Peyer's patch (tissue), 4 donors: ENCODE data around the gene COL4A5. TPM values are rescaled to one million over a fixed set of nuclear protein-coding genes. Genes with fewer than 3 reads are reported as not detected.

ENCODE experiments used
- DNase-seq, 3 donors: peaks; one replicate each; pipeline ENCODE4 v3.0.0-alpha.2; 2017 to 2019
- H3K27ac ChIP-seq, 4 donors: fragments of 200-600 bp; sonication (generic); one replicate each; pipeline ENCODE4 v1.5.1; 2016 to 2019
- H3K27me3 ChIP-seq, 2 donors: fragments of 200-600 bp; sonication (generic); one replicate each; pipeline ENCODE4 v1.5.1; 2019
- H3K36me3 ChIP-seq, 3 donors: fragments of 200-600 bp; sonication (generic); one replicate each; pipeline ENCODE4 v1.5.1; 2016 to 2019
- H3K4me1 ChIP-seq, 4 donors: fragments of 200-600 bp; sonication (generic); one replicate each; pipeline ENCODE4 v1.5.1; 2016 to 2019
- H3K4me3 ChIP-seq, 4 donors: fragments of 200-600 bp; sonication (generic); 1 replicate in 3 of 4; 2 replicates in 1 of 4; pipeline ENCODE4 v1.5.1; 2016 to 2019; ENCODE audit warnings: mild to moderate bottlenecking in 1 of 4
- H3K9me3 ChIP-seq, 4 donors: fragments of 200-600 bp; sonication (generic); one replicate each; pipeline ENCODE4 v1.5.1; 2016 to 2019; ENCODE audit warnings: mild to moderate bottlenecking in 1 of 4
- CTCF ChIP-seq, 6 experiments: fragments of 450-650 bp in 4 of 6; fragments of 200-600 bp in 2 of 6; sonication (generic) in 1 of 6; IDR thresholded peaks; one replicate each; pipeline ENCODE4 v1.5.1; 2017 to 2019; ENCODE audit warnings: antibody characterized with exemption in 6 of 6, mild to moderate bottlenecking in 3 of 6, moderate library complexity in 1 of 6
- POLR2A ChIP-seq, 2 donors: fragments of 450-650 bp; IDR thresholded peaks; one replicate each; pipeline ENCODE4 v1.5.1; 2017; ENCODE audit warnings: antibody characterized with exemption in 2 of 2, mild to moderate bottlenecking in 2 of 2, moderate library complexity in 2 of 2
- small RNA-seq, 2 donors: library from RNA; depleted of rRNA; stranded (forward); fragments of <200 nt; gene quantifications; one replicate each; pipeline ENCODE3, GENCODE V24; 2016
- total RNA-seq, 4 donors: library from RNA; depleted of rRNA; stranded (reverse); fragments of >200 nt; gene quantifications; one replicate each; pipeline ENCODE4 v1.1.0, GENCODE V29; 2016

Gene COL4A5
- total RNA-seq, 4 donors from 2014 or later: 1.2 to 18.2 (median 8.1) TPM

- no peaks in the 10 kb centered on the region for H3K27me3 ChIP-seq
- H3K36me3 ChIP-seq: no peaks in the 10 kb centered on the region
- H3K27ac ChIP-seq: no peak overlapping the region
- peak in 1 of 3 donors; percentile 33 for DNase-seq
- TF ChIP-seq POLR2A (IDR thresholded peaks at IDR 0.05): no peak
- TF ChIP-seq CTCF (IDR thresholded peaks at IDR 0.05): no peak
- H3K4me3 ChIP-seq: peak overlapping the region in 3 of 4 donors; percentile 6 to 40 (median 29)
- peaks cover 0 to 4% (median 0%) of the 10 kb centered on the region in 4 donors for H3K4me1 ChIP-seq
- H3K9me3 ChIP-seq: no peaks in the 10 kb centered on the region
Measured at GRCh38 chrX:108735679-108736508, 296.3 kb downstream of the COL4A5 start.

- H3K4me1 ChIP-seq: peaks cover 0 to 4% (median 0%) of the 10 kb centered on the region in 4 donors
- no peak within 1 kb of the TSS for H3K27ac ChIP-seq
- H3K27me3 ChIP-seq: no peaks in the 10 kb centered on the region
- H3K36me3 ChIP-seq: no peaks in the 10 kb centered on the region
- H3K9me3 ChIP-seq: no peaks in the 10 kb centered on the region
- DNase-seq: no peak
- TF ChIP-seq POLR2A (IDR thresholded peaks at IDR 0.05): no peak
- peak within 1 kb of the TSS in 3 of 4 donors; percentile 6 to 40 (median 29) for H3K4me3 ChIP-seq
Measured at GRCh38 chrX:108736509-108737479, 297.2 kb downstream of the COL4A5 start, which contains the start of gene IRS4. Gene IRS4, minus strand, starts transcription at chrX:108736563.

GRCh38 chrX:108737754-108738153 lies 298.1 kb downstream of the COL4A5 start:
- TF ChIP-seq POLR2A (IDR thresholded peaks at IDR 0.05) (no peak), CTCF (IDR thresholded peaks at IDR 0.05) (no peak)
- H3K4me1 ChIP-seq: peaks cover 0 to 4% (median 0%) of the 10 kb centered on the region in 4 donors
- no peaks in the 10 kb centered on the region for H3K36me3 ChIP-seq
- no peaks in the 10 kb centered on the region for H3K9me3 ChIP-seq
- no peak overlapping the region for H3K4me3 ChIP-seq
- no peaks in the 10 kb centered on the region for H3K27me3 ChIP-seq
- H3K27ac ChIP-seq: no peak overlapping the region
- DNase-seq: no peak

GRCh38 chrX:108740299-108740774 lies 300.7 kb downstream of the COL4A5 start:
- Histone ChIP-seq H3K4me3 (no peak overlapping the region), H3K9me3 (no peaks in the 10 kb centered on the region), H3K27ac (no peak overlapping the region), H3K27me3 (no peaks in the 10 kb centered on the region), H3K36me3 (no peaks in the 10 kb centered on the region), H3K4me1 (peaks cover 0 to 4% (median 0%) of the 10 kb centered on the region in 4 donors)
- TF ChIP-seq POLR2A (IDR thresholded peaks at IDR 0.05) (no peak), CTCF (IDR thresholded peaks at IDR 0.05) (no peak)
- DNase-seq: no peak

Small RNA genes lying within 50 kb of the gene (small RNA-seq; reads per million reads assigned to genes)
- gene RF00019: 0 reads per million in 2 donors

Other genes starting within 250 kb of the COL4A5 start
- 1 to 10 TPM in 1 of 4 donors, under 1 TPM in 3; 0.18 to 2.4 (median 0.89) TPM for gene COL4A6, start 1.4 kb upstream of the COL4A5 start, total RNA-seq